ENCODE measurements around the gene ENOX2.

ENOX2 gene

DNA sequence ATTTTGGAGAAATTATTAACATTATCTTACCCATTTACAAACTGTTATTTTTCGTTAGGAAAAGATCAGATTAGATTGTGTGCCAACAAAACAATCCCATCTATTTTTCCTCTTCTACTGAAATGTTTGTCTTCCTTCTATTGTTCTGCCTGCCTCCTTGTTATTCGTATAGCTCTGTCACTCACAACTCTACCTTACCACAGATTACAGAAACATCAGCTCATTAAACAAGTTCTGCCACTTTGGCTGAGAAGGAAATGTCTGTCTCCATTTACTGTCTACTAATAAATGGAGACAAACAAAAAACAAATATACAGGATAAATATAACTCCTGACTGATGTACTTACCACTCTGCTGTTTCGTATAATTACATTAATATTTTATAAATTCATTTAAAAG lies 211.4 kb downstream of the ENOX2 start:
- H3K9me3 ChIP-seq = no peaks in the 10 kb centered on the region
- H3K36me3 ChIP-seq = no peaks in the 10 kb centered on the region
- TF ChIP-seq, protein P1, sequence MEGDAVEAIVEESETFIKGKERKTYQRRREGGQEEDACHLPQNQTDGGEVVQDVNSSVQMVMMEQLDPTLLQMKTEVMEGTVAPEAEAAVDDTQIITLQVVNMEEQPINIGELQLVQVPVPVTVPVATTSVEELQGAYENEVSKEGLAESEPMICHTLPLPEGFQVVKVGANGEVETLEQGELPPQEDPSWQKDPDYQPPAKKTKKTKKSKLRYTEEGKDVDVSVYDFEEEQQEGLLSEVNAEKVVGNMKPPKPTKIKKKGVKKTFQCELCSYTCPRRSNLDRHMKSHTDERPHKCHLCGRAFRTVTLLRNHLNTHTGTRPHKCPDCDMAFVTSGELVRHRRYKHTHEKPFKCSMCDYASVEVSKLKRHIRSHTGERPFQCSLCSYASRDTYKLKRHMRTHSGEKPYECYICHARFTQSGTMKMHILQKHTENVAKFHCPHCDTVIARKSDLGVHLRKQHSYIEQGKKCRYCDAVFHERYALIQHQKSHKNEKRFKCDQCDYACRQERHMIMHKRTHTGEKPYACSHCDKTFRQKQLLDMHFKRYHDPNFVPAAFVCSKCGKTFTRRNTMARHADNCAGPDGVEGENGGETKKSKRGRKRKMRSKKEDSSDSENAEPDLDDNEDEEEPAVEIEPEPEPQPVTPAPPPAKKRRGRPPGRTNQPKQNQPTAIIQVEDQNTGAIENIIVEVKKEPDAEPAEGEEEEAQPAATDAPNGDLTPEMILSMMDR (IDR thresholded peaks at IDR 0.05; ENCODE audit: low read depth, low read length) = no peak
- no peaks in the 10 kb centered on the region for H3K27me3 ChIP-seq
- no peak overlapping the region for H3K4me3 ChIP-seq (ENCODE audit: low read depth, low read length)
- no peaks in the 10 kb centered on the region for H3K4me1 ChIP-seq
- DNase-seq = no peak

DNA sequence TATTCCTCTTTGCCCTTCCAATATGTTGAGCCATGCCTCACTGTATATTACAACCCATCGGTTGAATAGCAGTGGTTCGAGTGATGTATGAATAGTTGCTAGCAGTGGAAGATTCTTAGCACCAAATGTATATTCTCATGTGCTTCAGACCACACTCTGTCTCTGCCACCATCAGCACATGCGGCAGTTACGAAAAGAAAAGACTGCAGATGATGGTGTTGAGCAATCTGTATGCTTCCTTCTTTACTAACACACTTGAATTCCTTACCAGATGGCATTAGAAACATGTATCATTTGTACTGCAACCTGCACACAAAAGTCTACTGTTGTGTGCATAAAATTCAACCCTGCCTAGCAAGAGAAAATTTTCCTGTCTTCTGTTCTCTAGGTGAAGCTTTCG lies 214.6 kb downstream of the ENOX2 start:
- TF ChIP-seq, protein P1 (IDR thresholded peaks at IDR 0.05; ENCODE audit: low read depth, low read length) = no peak
- Histone ChIP-seq H3K36me3 (no peaks in the 10 kb centered on the region), H3K4me3 (ENCODE audit: low read depth, low read length) (no peak overlapping the region), H3K4me1 (no peaks in the 10 kb centered on the region), H3K9me3 (no peaks in the 10 kb centered on the region), H3K27me3 (no peaks in the 10 kb centered on the region)
- DNase-seq = no peak

GRCh38 chrX:130682990-130683389 lies 220.0 kb downstream of the ENOX2 start:
- TF ChIP-seq, protein P1 (IDR thresholded peaks at IDR 0.05; ENCODE audit: low read depth, low read length) = no peak
- H3K27me3 ChIP-seq = no peaks in the 10 kb centered on the region
- no peak for DNase-seq
- no peaks in the 10 kb centered on the region for H3K36me3 ChIP-seq
- no peaks in the 10 kb centered on the region for H3K9me3 ChIP-seq
- no peak overlapping the region for H3K4me3 ChIP-seq (ENCODE audit: low read depth, low read length)
- no peaks in the 10 kb centered on the region for H3K4me1 ChIP-seq

DNA sequence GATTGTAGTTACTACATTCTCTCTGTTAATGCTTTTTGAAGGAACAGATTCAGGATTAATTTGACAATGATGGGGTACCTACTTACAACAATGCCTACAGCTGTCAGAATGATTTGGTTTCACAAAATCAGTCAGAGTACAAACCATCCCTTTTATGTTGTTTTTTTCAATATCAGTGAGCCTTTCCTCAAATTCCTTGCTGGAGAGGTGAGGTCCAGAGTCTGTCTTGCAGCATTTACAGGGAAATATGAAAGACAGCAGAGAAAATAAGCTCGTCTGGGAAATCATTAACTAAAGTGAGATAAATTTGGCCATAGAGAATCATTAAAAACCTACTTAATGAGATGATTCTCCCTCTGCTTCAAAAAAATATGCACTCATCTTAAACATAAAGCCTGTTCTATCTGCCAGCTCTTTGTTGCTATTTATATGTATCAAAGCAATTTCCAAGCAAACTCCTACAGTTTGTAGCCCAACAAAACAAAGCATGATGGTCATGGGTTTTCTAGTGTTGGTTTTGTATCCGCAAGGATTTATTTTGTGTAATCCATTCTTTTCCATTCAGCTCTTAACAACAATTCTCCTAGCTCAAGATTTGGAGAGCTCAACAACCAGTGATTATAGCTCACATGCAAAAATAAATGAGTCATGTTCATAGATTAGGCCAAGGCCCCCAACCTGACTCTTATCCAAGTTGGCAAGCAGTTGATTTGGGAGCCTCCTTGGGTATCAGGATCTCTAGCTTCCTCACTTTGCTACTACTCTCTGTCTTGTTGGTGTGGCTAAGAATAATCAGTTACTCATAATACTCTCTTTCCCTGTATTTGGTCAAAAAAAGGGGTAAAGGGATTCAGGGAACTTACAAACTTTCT lies 222.6 kb downstream of the ENOX2 start:
- no peaks in the 10 kb centered on the region for H3K36me3 ChIP-seq
- no peak for DNase-seq
- H3K4me1 ChIP-seq = no peaks in the 10 kb centered on the region
- no peak overlapping the region for H3K4me3 ChIP-seq (ENCODE audit: low read depth, low read length)
- no peaks in the 10 kb centered on the region for H3K27me3 ChIP-seq
- no peaks in the 10 kb centered on the region for H3K9me3 ChIP-seq
- TF ChIP-seq, protein P1 (IDR thresholded peaks at IDR 0.05; ENCODE audit: low read depth, low read length) = no peak

GRCh38 chrX:130676861-130677260 lies 226.1 kb downstream of the ENOX2 start:
- Histone ChIP-seq H3K4me1 (no peaks in the 10 kb centered on the region), H3K27me3 (no peaks in the 10 kb centered on the region), H3K36me3 (no peaks in the 10 kb centered on the region), H3K4me3 (ENCODE audit: low read depth, low read length) (no peak overlapping the region), H3K9me3 (no peaks in the 10 kb centered on the region)
- TF ChIP-seq, protein P1 (IDR thresholded peaks at IDR 0.05; ENCODE audit: low read depth, low read length) = no peak
- no peak for DNase-seq

DNA sequence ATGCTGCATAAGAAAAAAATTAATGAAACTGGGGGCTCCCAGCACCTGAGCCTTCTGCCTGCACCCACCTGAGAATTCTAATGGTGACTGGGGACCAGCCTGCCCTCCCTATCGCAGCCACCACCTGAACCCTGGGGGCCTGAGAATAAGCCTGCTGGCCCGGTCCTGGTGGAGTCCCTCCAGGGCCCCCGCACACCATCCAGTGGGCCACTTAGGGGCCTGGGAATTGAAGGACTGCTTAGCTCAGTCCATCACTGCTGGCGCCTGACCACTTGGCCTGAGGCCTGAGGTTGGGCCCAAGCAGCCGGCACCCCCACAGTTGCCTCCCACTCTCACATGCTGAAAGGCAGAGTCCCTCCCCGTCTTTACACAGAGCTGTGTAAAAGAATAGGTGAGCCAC lies 230.8 kb downstream of the ENOX2 start:
- no peak for DNase-seq
- no peaks in the 10 kb centered on the region for H3K4me1 ChIP-seq
- no peaks in the 10 kb centered on the region for H3K27me3 ChIP-seq
- TF ChIP-seq, protein P1 (IDR thresholded peaks at IDR 0.05; ENCODE audit: low read depth, low read length) = no peak
- no peak overlapping the region for H3K4me3 ChIP-seq (ENCODE audit: low read depth, low read length)
- H3K9me3 ChIP-seq = no peaks in the 10 kb centered on the region
- no peaks in the 10 kb centered on the region for H3K36me3 ChIP-seq

Measured in BE2C (cell line).